NCI-H2196 (cell line): ENCODE data around the gene GPATCH2L.

Source experiments
- DNase-seq: peaks from one replicate; lab custom pipeline; 2025; ENCODE audit not compliant: unreplicated experiment; lab: John Stamatoyannopoulos, UW

Gene GPATCH2L

GRCh38 chr14:76253111-76253510 is 101.4 kb downstream of the GPATCH2L start:
- no peak for DNase-seq

- DNase-seq = no peak
Observed at GRCh38 chr14:76256545-76256944, 104.8 kb downstream of the GPATCH2L start.

- DNase-seq = no peak
Observed at GRCh38 chr14:76257111-76257803, 105.5 kb downstream of the GPATCH2L start.

GRCh38 chr14:76257842-76258397 is 106.2 kb downstream of the GPATCH2L start:
- no peak for DNase-seq

- DNase-seq = no peak
Observed at GRCh38 chr14:76259029-76259735, 107.5 kb downstream of the GPATCH2L start.

- DNase-seq = no peak
Observed at GRCh38 chr14:76260749-76261148, 109.0 kb downstream of the GPATCH2L start.

GRCh38 chr14:76261371-76261811 is 109.7 kb downstream of the GPATCH2L start:
- no peak for DNase-seq

- no peak for DNase-seq
Observed at GRCh38 chr14:76262641-76263040, 110.9 kb downstream of the GPATCH2L start.
